Stimulated activated CD4-positive, alpha-beta T cell treated with anti-CD3 and anti-CD28 coated beads, Interleukin-1b, Interleukin-23, amount 100 ng/mL, for 24 hours (primary cell): ENCODE measurements around the gene RNPEPL1.
"Not testable (repeated sequence)": the region's sequence is repeated elsewhere in the genome, so short reads cannot be mapped to it uniquely, and the experiment has no call there.

Experiments
- DNase-seq, 4 experiments: peaks; one replicate each; pipeline ENCODE4 v3.0.0-alpha.2; 2020; ENCODE audit warnings: low read depth in 4 of 4, low spot score in 1 of 4

RNPEPL1 gene

DNA sequence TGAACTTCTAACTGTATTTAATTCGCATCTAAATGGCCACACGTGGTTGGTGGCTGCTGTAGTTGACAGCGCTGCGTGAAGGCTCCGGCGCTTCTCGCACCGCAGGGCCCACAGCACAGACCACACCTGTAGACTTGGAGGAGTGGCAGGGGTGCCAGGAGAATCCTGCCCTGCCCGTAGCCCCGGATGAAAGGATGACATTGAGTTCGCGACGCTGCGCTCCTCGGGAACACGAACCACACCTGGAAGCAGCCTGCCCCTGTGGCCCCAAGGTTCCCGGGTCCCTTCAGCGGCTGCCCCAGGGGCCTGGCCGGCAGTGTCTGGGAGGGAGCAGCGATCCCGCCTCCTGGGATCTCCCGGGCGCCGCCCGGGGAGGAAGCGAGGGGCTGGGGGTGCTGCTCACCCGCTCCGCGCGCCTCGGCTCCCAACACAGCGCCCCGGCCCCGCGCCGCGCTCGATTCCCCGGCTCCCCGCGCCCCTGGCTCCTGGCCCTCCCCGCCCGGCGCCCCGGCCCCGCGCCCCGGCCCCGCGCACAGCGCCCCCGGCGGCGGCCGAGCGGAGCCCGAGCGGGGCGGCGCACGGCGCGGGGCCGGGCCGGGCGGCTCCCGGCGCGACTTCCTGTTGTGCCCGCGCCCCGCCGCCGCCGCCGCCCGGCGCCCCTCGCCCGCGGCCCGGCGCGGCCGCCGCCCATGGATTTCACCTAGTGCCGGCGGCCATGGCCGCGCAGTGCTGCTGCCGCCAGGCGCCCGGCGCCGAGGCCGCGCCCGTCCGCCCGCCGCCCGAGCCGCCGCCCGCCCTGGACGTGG lies at the start of gene RNPEPL1:
Gene RNPEPL1, plus strand, starts transcription at position 613 of the 806 bp plus-strand sequence. Its CDS starts 103 bp downstream, at position 716.
- no peak for DNase-seq

DNA sequence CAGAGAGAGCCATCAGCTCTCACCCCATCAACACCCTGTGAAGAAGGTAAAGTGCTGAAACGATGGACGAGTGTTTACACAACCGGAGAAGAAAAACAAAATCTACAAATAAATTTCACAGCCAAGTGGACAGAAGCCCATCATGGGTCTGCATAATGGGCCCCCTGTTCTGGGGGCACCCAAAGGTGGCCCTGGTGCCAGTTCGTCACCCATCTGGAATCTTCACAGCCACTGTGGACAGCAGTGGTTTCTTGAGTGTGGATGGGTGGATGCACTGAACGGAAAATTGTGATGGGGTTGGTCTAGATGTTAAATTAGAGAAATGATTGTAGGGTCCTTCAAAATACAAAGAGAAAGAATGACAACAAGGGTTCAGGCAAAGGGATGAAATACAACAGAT lies 49.3 kb upstream of the RNPEPL1 start:
- no peak for DNase-seq

- no peak for DNase-seq
Observed at GRCh38 chr2:240519396-240520129, 48.7 kb upstream of the RNPEPL1 start.

DNA sequence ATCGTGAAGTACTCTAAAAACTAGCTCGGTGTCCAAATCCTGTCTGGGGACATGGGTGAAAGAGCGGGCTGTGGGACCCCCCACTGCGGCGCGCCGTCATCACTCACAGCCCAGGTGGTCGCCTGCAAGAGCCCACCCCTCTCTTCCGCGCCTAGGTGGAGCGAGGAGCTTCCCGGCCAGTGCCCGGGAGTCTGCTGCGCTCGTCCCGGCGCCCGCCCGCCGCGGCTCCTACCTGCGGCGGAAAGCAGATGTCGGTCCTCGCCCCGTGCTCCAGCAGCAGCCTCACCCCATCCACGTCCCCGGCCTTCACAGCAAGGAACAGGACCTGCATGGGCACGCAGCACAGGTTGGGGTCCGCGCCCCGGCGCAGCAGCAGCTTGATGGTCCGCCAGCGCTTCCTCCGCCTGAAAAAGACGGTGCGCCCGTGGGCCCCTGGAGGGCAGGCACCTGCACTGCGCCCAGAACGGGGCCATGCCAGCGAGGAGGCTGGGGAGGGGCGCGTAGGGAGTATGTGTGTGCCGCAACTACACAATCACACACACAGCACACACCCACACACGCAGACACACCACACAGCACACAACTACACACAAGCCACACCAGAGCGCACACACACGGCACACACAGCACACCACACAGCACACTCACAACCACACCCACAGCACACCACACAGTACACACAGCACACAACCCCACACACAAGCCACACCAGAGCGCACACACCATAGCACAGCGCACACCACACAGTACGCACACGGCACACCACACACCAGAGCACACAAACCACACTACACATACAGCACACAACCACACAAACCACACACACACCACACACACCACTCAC lies 47.9 kb upstream of the RNPEPL1 start:
- no peak for DNase-seq

GRCh38 chr2:240520974-240521350 lies 47.3 kb upstream of the RNPEPL1 start:
- no peak for DNase-seq

GRCh38 chr2:240521885-240522284 lies 46.4 kb upstream of the RNPEPL1 start:
- not testable (repeated sequence) for DNase-seq

DNA sequence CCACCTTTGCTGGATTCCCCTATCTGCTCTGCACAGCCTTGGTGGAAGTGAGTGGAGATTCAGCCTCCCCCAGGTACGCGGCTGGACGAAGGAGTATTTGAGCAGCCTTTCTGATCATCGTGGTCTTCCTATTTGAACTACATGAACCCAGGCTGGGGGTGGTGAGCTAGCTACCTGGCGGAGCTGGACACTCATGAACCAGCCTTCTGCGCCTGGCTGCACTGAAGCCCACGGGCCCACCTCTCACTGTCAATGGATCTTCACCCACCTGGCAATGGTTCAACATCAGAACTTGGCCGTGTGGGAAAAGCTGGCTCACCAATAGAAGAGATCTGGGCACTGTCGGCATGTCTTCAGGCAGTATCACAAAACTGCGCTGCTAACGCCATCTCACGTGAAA lies 45.9 kb upstream of the RNPEPL1 start:
- no peak for DNase-seq

DNA sequence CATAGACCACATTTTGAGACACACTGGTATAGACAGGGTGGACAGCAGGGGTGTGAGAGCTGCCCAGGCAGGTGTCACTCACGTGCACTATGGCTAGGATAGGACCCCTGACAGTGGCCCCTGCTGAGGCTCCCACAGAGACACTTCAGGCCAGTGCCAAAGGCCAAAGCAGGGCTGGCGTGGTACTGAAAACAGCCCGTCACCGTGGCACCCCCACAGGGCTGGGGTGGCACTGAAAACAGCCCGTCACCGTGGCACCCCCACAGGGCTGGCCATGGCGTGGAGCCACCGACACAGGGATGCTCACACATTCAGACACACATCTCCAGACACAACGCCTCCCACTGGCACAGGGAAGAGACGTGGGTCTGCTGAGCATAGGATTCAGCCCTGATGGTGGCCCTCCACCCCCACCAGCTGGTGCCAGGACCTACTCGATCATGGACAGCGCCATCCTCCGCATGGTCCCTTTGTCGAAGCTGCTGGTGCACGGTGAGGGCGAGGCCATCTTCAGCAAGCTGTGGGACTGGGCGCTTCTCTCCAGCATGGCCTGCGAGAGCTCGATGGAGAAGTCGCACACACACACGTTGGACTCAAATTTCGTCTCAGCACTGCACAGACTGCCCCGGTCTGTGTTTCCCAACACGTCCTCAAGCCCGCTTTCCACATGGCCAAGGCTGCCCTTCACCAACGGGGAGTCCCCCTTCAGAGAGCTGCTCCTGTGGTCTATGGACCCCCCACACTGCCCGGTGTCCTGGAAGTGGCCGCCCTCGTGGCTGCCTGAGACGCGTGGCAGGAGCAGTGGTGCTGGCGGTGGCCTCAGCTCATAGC lies 44.6 kb upstream of the RNPEPL1 start:
- no peak for DNase-seq

DNA sequence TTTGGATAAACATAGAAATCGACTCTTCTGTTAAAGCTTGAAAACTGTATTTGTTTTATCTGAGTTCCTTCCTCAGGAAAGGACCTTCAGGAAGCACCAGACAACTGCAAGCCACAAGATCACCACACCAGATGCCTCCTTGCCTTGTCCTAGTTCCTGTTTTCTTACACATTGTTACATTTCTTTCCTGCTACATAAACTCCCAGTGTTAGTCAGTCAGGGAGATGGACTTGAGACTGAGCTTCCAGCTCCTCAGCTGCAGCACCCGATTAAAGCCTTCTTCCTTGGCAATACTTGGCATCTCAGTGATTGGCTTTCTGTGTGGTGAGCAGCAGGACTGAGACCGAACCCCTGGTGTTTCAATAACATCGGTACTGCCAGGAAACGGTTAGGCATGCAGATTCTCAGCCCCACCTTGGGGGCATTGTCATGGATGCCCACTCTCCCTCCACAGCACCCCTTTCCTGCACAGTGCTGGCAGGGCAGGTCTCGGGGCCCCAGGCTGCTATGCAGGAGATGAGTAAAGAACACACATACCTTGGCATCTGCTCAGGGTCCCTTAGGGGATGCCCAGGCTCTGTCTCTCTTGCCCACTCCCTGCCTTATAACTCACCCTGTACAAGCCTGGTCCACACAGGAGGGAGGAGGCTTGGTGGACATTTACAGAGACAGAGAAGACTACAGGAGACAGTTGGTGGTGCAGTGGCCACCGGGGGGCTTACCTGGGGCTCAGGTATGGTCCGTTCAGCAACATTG lies 43.1 kb upstream of the RNPEPL1 start:
- DNase-seq = no peak

GRCh38 chr2:240525802-240526201 lies 42.5 kb upstream of the RNPEPL1 start:
- DNase-seq = no peak

- DNase-seq = no peak
Observed at GRCh38 chr2:240526521-240526920, 41.8 kb upstream of the RNPEPL1 start.

DNA sequence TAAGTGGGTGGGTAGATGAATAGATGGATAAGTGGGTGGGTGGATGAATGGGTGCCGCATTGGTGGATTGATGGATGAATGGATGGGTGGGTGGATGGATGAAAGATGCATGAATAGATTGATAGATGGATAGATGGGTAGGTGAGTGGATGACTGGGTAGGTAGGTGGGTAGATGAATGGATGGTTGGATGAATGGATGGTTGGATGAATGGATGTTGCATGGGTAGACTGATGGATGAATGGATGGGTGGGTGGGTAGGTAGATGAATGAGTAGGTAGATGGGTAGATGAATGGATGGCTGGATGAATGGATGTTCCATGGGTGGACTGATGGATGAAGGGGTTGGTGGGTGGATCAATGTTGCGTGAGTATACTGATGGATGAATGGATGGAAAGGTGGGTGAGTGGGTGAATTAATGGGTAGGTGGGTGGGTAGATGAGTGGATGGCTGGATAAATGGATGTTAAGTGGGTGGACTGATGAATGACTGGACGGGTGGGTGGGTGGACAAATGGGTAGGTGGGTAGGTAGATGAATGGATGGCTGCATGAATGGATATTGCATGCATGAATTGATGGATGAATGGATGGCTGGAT lies 41.0 kb upstream of the RNPEPL1 start:
- no peak for DNase-seq

GRCh38 chr2:240528406-240529040 lies 39.8 kb upstream of the RNPEPL1 start:
- DNase-seq = no peak

DNA sequence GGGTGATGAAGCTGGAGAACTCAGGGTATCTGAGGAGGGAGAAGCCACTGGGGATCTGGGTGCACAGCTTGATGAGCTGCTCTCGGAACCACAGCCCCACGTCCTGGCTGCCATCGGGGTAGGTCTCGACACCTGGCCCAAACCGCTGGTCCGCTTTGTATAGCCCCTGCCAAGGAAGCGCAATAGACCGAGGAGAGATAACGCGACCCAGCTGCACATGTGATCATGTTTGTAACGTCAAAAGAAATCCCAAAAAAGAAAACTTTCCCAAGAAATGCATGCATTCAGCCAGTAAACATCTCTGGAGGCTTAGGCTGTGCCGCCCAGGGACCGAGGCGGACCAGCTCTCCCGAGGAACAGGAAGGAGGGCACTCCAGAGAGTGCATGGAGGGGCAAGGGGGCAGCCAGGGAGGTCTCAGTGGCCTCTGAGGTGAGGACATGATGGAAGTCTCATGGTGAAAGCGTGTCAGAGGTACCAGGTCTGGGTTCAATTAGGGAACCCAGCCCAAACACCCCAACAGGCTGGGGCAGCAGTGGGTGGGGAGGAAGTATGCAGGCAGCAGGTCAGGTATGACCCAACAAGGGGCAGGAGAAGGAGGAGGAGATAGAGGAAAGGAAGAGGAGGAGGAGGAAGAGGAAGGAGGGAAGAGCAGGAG lies 38.8 kb upstream of the RNPEPL1 start:
- no peak for DNase-seq

DNA sequence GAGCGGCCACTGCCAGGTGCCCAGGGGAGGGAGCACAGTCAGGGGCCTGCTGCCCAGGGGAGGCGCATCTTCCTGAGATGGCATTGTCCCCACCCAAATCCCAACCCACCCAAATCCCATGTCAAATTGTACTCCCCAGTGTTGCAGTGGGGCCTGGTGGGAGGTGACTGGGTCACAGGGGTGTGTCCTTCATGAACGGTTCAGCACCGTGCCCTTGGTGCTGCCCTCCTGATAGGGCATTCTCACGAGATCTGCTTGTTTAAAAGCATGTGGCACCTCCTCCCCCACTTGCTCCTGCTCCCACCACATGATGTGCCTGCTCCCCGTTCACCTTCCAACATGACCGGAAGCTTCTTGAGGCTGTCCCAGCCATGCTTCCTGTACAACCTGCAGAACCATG lies 38.1 kb upstream of the RNPEPL1 start:
- DNase-seq = no peak

DNA sequence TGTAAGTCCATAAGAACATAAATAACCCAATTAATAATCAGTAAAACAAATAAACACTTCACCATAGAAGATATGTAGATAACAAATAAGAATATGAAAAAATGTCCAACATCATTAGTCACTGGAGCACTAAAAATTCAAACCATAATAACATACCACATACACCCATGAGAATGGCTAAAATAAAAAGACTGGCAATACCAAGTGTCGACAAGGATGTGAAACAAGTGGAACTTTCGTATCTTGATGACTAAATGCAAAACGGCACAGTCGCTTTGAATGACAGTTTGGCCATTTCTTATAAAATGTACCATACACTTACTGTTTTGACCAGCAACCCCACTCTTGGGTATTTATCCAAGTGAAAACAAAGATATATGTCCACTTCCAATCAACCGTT lies 37.2 kb upstream of the RNPEPL1 start:
- no peak for DNase-seq

- no peak for DNase-seq
Observed at GRCh38 chr2:240532031-240532775, 36.1 kb upstream of the RNPEPL1 start.
